GOT3 (cell line): ENCODE data around the gene CYP20A1.
A peak's percentile ranks its signal among the peaks of the same experiment; 100 is the strongest.
"Not testable (repeated sequence)": the region's sequence is repeated elsewhere in the genome, so short reads cannot be mapped to it uniquely, and the experiment has no call there.

Source experiments
- DNase-seq: peaks from one replicate; lab custom pipeline; 2025; ENCODE audit warnings: mixed read lengths; lab: John Stamatoyannopoulos, UW

The CYP20A1 gene, protein sequence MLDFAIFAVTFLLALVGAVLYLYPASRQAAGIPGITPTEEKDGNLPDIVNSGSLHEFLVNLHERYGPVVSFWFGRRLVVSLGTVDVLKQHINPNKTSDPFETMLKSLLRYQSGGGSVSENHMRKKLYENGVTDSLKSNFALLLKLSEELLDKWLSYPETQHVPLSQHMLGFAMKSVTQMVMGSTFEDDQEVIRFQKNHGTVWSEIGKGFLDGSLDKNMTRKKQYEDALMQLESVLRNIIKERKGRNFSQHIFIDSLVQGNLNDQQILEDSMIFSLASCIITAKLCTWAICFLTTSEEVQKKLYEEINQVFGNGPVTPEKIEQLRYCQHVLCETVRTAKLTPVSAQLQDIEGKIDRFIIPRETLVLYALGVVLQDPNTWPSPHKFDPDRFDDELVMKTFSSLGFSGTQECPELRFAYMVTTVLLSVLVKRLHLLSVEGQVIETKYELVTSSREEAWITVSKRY

DNA sequence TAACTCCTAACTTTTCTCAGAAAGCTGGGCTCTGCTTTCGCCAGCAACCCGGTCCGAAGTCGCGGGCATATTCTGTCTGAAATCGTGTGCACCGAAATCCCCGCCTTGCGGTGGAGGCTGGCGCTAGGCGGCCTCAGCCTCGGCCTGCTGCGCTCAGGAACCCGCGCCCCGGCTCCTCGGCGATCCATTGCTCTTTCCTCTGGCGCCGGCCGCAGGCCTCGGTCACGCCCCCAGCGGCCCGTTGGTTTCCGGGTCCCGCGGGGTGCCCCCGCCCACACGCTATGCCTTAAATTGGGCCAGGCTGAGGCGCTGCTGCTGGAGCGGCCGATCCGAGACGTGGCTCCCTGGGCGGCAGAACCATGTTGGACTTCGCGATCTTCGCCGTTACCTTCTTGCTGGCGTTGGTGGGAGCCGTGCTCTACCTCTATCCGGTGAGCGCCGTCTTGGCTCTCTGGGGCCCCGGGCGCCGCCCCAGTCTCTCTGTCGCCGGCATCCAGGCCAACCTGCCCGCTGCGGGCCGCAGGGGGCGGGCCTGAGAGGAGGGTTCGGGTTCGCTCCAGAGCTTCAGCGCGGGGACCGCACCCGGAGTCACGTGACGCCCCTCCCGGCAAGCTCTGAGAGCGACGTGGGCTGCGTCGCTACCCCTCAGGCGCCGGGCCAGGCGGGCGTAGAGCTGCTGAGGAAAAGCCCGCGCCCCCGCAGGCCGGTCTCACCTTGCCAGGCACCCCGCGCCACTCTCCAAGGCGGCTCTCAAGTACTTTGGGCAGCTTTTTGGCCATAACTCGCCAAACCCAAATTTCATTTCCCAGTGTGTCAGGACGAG is at the start of gene CYP20A1:
Gene CYP20A1, plus strand, starts transcription at position 315 of the 823 bp plus-strand sequence. Its CDS starts 45 bp downstream, at position 360.
- peak; percentile 96 for DNase-seq

DNA sequence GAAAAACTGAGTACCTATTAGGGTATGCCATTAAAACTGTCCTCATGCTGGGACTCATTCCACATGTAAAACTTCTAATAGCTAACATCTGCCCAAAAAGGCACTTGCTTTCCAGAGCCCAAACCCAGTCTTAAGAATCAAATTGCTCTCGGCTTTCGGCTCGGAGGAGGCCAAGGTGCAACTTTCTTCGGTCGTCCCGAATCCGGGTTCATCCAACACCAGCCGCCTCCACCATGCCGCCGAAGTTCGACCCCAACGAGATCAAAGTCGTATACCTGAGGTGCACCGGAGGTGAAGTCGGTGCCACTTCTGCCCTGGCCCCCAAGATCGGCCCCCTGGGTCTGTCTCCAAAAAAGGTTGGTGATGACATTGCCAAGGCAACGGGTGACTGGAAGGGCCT is 48.3 kb upstream of the CYP20A1 start:
- not testable (repeated sequence) for DNase-seq

DNA sequence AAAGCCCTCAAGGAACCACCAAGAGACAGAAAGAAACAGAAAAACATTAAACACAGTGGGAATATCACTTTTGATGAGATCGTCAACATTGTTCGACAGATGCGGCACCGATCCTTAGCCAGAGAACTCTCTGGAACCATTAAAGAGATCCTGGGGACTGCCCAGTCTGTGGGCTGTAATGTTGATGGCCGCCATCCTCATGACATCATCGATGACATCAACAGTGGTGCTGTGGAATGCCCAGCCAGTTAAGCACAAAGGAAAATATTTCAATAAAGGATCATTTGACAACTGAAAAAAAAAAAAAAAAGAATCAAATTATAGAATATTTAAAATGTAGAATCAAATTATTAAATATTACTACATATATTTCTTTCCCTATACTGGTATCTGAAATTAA is 47.8 kb upstream of the CYP20A1 start:
- DNase-seq, result not testable (repeated sequence)

DNA sequence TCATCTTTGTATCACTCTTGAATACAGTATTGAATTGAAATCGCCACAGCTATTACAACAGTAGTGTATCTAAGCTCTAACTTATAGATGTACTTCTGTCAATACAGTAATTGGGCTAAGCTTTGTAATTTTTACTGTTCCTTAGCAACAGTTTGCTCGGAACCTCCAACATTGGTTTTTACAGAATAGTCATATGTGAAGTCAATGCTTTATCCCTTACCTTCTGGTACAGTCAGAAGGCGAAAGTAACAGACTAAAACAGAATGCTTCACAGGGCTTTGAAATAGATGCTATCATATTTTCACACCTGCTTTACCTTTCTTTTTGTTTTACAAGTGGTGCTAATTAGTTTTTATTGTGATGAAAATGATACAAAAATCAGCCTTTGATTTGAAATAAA is 46.9 kb upstream of the CYP20A1 start:
- no peak for DNase-seq

DNA sequence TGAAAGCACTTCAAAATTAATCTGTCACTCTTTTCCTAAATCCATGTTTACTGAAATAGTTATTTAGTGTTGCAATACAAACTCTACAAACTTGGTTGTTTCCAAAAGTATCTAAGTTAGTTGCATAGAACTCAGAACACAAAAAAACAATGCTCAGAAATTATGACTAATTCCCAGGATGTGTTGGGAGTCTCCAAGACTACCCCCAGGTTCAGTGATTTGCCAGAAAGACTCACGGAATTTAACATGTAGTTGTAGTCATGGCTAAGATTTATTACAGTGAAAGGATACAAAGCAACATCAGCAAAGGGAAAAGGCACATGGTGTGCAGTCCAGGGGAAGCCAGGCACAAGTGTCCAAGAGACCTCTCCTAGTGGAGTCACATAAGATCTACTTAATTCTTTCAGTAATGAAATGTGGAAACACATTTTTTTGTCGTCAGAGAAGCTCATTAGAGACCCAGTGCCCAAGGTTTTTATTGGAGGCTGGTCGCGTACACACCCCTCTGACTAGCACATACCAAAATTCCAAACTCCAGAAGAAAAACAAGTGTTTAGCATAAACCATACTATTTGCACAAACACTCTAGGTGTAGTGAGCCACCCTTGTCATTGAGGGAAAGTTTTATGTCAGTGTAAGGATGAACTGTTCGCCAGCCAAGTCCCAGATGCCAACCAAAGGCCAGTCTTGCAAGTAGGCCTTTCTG is 43.3 kb upstream of the CYP20A1 start:
- no peak for DNase-seq

DNA sequence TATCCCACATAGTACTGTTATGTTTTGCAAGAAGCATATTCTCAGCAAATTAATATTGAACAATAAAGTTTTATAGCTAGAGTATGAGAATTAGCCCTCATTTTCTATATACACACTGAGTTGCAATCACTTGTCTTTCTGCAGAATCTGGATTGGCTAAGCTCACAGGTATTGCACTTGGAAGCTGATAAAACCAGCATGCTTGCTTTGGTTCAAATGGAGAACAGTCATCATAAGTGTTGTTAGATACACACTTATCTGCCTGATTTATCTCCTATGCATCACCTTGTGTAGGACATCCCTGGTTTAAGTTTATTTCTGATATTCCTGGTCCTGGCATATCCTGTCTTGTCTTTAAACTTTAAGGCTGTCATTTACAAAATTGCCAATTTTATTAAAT is 38.0 kb upstream of the CYP20A1 start:
- DNase-seq, result no peak

DNA sequence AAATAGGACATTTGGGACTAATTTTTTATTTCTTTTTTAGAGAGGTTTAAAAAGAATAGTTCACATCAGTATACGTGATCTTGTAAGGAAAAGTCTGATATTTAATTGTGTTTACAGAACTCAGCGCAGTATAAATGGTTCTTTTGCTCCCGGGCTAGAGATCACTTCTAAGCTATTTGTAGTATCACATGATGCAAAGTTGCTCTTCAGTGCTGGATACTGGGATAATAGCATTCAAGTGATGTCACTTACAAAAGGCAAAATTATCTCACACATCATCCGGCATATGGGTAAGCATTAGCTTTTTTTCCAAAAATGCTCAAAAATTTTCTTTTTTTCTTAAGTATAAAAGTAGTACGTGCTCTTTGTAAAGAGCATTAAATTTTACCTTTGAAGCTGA is 37.4 kb upstream of the CYP20A1 start:
- DNase-seq, result no peak

DNA sequence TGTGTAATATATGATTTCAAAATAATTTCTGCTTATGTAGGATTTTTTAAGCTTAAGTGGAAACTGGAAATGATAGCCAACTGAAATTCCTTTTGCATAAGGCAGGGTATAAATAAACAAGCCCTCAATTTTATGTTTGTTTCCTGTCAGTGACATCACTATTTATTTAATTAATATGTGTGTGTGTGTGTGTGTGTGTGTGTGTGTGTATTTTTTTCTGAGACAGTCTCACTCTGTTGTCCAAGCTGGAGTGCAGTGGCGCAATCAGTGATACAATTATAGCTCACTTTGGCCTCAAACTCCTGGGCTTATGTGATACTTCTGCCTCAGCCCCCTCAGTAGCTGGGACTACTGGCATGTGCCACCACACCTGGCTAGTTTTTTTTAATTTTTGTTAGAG is 29.3 kb upstream of the CYP20A1 start:
- DNase-seq, result no peak

DNA sequence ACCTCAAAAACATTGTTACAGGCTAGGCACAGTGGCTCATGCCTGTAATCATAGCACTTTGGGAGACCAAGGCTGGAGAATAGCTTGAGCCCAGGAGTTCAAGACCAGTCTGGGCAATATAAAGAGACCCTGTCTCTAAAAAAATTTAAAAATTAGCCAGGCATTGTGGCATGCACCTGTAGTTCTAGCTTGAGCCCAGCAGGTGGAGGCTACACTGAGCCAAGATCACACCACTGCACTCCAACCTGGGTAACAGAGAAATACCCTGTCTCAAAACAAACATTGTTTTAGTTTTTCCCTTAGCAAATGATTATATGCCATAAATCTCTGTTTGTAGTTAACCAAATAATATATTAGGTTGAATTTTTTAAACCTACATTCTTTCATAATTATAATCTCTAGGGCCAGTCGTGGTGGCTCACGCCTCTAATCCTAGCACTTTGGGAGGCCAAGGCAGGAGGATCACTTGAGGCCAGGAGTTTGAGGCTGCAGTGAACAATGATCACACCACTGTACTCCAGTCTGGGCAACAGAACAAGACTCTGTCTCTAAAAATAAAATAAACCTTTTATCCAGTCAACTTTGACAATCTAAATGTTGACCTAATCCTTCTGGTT is 13.3 kb upstream of the CYP20A1 start:
- no peak for DNase-seq

DNA sequence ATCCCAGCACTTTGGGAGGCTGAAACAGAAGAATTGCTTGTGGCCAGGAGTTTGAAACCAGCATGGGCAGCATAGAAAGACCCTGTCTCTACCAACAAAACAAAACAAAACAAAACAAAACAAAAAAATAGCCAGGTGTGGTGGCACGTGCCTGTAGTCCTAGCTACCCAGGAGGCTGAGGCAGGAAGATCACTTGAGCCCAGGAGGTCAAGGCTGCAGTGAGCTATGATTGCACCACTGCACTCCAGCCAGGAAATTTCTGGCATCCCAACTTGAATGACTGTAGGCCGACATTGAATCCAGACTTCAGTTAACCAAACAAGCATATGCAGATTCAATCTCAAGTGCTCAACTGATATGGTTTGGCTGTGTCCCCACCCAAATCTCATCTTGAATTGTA is 9.1 kb upstream of the CYP20A1 start:
- DNase-seq, result not testable (repeated sequence)

DNA sequence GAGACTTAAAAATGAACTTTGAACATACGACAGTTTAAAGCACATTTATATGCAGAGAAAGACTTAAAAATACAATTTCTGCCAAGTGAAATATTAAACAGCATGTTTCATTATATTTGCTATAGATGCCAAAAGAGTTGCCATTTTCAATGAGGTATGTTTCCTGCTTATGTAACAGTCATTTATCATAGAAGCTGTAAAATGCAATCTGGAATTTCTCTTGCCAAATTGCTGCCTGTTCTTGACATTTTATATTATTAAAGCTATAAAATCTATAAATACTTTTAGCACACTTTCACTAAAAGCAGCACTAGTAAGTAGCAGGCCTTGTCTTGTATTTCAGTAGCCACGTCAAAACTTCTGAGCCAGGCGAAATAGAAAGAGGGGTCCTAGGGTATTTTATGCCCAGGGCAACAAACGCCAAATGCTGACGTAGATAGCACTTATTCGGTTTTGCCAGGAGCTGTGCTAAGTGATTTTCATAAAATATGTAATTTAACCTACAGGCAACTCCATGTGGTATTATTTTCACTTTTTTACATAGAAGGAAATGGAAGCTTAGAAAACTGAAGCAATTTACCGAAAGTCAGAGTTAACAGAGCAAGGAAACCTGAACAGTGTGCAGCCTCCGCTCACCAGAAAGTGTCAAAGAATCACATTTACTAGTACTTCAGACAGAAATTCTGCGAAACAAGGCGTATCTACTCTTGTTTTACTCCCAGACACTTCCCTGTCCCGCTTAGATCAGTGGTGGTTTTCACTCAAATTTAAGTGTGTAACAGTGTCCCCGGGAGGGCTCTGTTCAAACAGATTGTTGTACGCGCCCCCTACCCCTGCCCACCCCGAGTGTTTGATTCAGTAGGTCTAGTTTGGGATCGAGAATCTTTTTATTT is 1.2 kb upstream of the CYP20A1 start:
- DNase-seq, result no peak

DNA sequence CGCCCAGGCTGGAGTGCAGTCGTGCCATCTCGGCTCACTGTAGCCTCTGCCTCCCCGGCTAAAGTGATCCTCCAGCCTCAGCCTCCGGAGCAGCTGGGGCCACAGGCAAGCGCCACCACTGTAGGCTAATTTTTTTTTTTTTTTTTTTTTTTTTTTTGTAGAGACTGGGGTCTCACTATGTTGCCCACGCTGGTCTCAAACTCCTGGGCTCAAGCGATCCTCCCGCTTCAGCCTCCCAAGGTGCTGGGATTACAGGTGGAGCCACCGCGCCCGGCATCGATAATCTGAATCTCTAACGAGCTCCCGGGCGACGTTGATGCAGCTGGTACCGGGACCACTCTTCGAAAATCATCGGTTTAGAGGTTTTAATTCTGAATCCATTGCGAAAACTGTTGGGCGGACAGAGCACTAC is 520 bp upstream of the CYP20A1 start:
- no peak for DNase-seq

DNA sequence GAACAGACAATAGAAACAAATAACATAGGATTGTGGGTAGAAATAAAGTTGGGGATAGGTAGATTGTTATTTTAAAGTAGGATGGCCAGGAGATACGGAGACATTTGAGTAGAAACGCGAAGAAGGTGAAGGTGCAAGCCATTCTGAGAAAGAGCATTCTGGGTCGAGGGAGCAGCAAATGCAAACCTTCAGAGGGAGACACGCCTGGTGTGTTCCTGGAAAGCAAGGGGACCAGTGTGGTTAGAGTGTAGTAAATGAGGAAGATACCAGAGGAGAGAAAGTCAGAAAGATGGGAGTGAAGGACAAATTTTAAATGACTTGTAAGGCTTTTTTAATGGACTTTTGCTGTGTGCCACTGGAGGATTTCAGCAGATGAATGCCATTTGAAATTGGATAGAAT is 1.7 kb downstream of the CYP20A1 start:
- no peak for DNase-seq

DNA sequence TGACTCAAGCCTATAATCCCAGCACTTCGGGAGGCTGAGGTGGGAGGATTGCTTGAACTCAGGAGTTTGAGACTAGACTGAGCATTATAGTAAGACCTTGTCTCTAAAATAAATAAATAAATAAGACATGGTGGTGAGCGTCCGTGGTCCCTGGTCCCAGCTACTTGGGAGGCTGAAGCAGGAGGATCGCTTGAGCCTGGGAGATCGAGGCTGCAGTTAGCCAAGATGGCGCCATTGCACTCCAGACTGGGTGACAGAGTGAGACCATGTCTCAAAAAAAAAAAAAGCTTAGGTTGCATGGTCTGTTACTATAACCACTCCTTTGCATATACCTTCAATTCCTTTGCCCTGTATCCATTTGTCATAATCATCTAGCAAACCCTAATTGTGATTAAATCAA is 3.7 kb downstream of the CYP20A1 start:
- no peak for DNase-seq

DNA sequence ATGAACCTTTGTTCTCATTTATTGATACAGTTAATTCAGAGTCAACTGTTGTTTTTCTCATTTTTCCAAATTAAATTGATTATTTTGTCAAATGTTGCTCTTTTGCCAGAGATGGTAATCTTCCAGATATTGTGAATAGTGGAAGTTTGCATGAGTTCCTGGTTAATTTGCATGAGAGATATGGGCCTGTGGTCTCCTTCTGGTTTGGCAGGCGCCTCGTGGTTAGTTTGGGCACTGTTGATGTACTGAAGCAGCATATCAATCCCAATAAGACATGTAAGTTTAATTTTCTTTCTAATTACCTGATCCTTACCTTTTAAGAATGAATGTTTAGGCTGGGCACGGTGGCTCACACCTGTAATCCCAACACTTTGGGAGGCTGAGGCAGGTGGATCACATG is 7.8 kb downstream of the CYP20A1 start:
- DNase-seq, result no peak

DNA sequence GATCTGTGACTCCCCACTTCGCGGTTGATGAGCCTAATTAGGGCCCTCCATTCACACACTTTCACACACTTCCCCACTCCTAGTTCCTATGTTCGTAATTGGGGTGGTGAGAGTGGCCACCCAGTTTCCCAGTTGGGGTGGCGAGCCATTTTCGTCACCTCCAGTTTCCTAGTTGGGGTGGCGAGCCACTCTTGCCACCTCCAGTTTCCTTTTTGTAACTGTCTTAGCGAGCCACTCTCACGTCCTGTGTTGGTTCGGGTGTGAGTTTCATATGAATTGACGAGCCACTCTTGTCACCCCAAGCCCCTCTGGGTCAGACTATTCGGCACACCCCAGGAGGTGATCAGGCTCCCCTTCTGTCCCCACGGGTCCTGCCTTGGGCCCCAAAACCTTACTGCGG is 14.0 kb downstream of the CYP20A1 start:
- no peak for DNase-seq

DNA sequence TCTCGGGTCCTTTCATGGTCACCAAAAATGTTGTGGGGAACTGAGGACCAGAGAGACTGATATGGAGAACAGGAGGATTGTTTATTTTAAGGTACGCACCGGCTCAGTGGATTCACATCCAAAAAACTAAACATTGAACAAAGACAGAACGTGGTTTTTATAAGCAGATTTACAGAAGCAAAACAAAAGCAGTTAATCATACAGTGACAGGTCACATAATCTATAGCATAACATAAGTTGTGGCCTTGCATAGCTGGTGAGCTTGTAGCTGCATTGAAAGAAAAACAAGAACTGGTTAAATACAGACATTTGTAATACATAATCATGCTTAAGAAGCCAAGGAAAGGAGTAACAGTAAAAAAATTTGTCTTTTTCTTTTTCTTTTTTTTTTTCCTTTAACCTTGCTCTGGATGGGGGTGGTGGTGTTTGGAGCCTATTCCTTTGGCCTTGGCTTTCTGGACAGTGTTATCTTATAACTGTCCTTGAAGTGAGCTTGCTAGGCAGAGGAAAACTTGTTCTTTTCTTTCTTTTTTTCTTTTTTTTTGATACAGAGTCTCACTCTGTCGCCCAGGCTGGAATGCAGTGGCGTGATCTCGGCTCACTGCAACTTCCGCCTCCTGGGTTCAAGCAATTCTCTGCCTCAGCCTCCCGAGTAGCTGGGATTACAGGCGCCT is 14.7 kb downstream of the CYP20A1 start:
- not testable (repeated sequence) for DNase-seq

DNA sequence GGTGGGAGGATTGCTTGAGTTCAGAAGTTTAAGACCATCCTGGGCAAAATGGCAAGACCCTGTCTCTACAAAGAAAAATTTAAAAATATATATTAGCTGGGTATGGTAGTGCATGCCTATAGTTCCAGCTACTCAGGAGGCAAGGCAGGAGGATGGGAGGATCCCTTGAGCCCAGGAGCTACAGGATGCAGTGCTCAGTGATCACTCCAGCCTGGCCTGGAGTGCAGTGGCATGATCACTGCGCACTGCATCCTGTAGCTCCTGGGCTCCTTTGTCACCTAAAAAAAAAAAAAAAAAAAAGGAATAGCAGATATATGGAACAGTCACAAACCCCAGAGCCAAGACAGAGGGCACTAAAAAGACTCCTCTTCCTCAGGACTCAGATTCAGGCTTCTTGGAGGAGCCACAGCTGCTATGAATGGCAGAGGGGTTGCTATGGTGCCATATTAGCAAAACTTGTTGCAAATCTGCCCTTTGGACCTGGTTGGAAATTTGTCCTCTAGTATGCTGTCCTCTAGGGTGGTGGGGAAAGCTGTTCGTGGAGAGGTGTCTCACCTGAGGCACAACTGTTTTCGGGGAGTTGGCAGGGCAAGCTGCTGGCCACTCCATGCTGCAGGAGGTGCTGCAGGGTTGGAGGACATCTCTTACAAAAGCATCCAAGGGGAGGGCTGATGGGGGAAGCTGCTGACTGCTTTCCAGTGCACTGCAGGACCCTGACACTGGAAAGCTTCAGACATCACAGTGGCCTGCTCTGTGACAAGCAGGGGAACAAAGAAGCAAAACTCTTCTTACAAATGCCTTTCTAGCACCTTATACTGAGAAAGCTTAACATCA is 22.7 kb downstream of the CYP20A1 start:
- DNase-seq, result no peak

DNA sequence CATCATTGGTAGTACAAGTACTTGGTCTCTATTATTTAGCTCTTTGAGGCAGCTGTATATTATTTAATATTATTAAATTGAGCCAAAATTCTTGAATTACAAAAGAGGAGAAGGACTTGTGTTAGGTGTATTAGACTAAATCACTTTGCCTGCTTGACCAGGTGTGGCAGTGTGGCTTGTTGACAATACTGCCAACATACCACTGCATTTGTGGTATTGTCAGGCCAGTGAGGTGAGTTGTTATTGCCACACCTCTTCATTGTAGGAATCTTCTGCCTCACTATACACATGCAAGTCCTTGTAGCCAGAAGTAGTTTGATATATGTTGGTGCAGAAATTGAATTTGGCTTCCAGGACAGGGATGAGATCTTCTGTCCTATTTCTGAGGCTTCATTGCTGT is 40.5 kb downstream of the CYP20A1 start:
- no peak for DNase-seq
